GM23338 (cell line): Measurements from ENCODE around the gene TMEM242. TPM values are rescaled to one million over a fixed set of nuclear protein-coding genes. Genes with fewer than 3 reads are reported as not detected.

ENCODE experiments used
- ATAC-seq: fragments of 200-7000 bp; cut with Tn5 transposase; 3 replicates; pipeline ENCODE4 v1.9.1; 2020
- DNase-seq: peaks from one replicate; pipeline ENCODE4 v3.0.0-alpha.2; 2015; ENCODE audit warnings: low spot score
- H2AFZ ChIP-seq: fragments of 200-600 bp; sonication (generic); 2 replicates; pipeline ENCODE4 v1.8.0; 2016; ENCODE audit warnings: antibody characterized with exemption, mild to moderate bottlenecking, moderate library complexity
- H3F3A ChIP-seq: fragments of 200-600 bp; sonication (generic); replicated peaks from 2 replicates; pipeline ENCODE4 v1.8.0; 2017; ENCODE audit warnings: antibody characterized with exemption, mixed run types, low read depth
- H3K27ac ChIP-seq: fragments of 200-600 bp; sonication (generic); 2 replicates; pipeline ENCODE4 v1.6.1; 2016; ENCODE audit warnings: low read depth
- H3K27me3 ChIP-seq: fragments of 200-600 bp; sonication (generic); 2 replicates; pipeline ENCODE4 v1.8.0; 2016; ENCODE audit warnings: mild to moderate bottlenecking, mixed run types, moderate library complexity; ENCODE audit not compliant: insufficient read depth
- H3K36me3 ChIP-seq: fragments of 200-600 bp; sonication (generic); 2 replicates; pipeline ENCODE4 v1.8.0; 2016; ENCODE audit warnings: mild to moderate bottlenecking; ENCODE audit not compliant: insufficient read depth
- H3K4me1 ChIP-seq: fragments of 200-600 bp; sonication (generic); 2 replicates; pipeline ENCODE4 v1.8.0; 2016; ENCODE audit warnings: mild to moderate bottlenecking, moderate library complexity; ENCODE audit not compliant: insufficient read depth
- H3K4me2 ChIP-seq: fragments of 200-600 bp; sonication (generic); 2 replicates; pipeline ENCODE4 v1.7.1; 2017; ENCODE audit warnings: mixed run types
- H3K4me3 ChIP-seq: fragments of 200-600 bp; sonication (generic); 2 replicates; pipeline ENCODE4 v1.6.1; 2016; ENCODE audit warnings: mixed run types
- H3K79me2 ChIP-seq: fragments of 200-600 bp; sonication (generic); replicated peaks from 2 replicates; pipeline ENCODE4 v1.8.0; 2017; ENCODE audit warnings: mild to moderate bottlenecking; ENCODE audit not compliant: insufficient read depth
- H3K9me2 ChIP-seq: fragments of 200-600 bp; sonication (generic); 2 replicates; pipeline ENCODE4 v1.8.0; 2017; ENCODE audit not compliant: insufficient read depth
- H4K20me1 ChIP-seq: fragments of 200-600 bp; sonication (generic); replicated peaks from 2 replicates; pipeline ENCODE4 v1.8.0; 2017; ENCODE audit warnings: mild to moderate bottlenecking; ENCODE audit not compliant: insufficient read depth
- H3K27ac Mint-ChIP-seq: 2 replicates; pipeline ENCODE4 v1.8.0; 2020; ENCODE audit warnings: inconsistent platforms, mild to moderate bottlenecking, moderate library complexity, mixed read lengths
- H3K27me3 Mint-ChIP-seq: 3 replicates; pipeline ENCODE4 v1.8.0; 2022; ENCODE audit warnings: low read depth, mild to moderate bottlenecking, moderate library complexity, mixed read lengths, inconsistent platforms; ENCODE audit not compliant: insufficient read depth, poor library complexity
- H3K36me3 Mint-ChIP-seq: 3 replicates; pipeline ENCODE4 v1.8.0; 2021; ENCODE audit warnings: low read depth, mild to moderate bottlenecking, inconsistent platforms, moderate library complexity, mixed read lengths
- H3K4me1 Mint-ChIP-seq: 3 replicates; pipeline ENCODE4 v1.8.0; 2020; ENCODE audit warnings: mild to moderate bottlenecking, inconsistent platforms, mixed read lengths
- H3K4me3 Mint-ChIP-seq: 3 replicates; pipeline ENCODE4 v1.8.0; 2021; ENCODE audit warnings: moderate library complexity, mild to moderate bottlenecking, inconsistent platforms, mixed read lengths
- H3K9me3 Mint-ChIP-seq: 3 replicates; pipeline ENCODE4 v1.8.0; 2020; ENCODE audit warnings: moderate library complexity, mild to moderate bottlenecking, inconsistent platforms, mixed read lengths
- CREB1 ChIP-seq: fragments of 250-450 bp; sonication (Bioruptor Pico); IDR thresholded peaks from 2 replicates; pipeline ENCODE4 v1.5.0; 2020; ENCODE audit warnings: low read depth, mild to moderate bottlenecking, moderate library complexity
- CTCF ChIP-seq, 2 experiments: fragments of 200-600 bp in 1 of 2; sonication (generic) in 1 of 2; conservative IDR thresholded peaks; 2 replicates each; pipeline versions ENCODE4 v1.5.1 to v1.6.1; 2016 to 2017; ENCODE audit warnings: antibody characterized with exemption in 2 of 2, low read depth in 2 of 2, mild to moderate bottlenecking in 2 of 2, moderate library complexity in 1 of 2
- EZH2 ChIP-seq: fragments of 200-600 bp; sonication (generic); IDR thresholded peaks from one replicate; pipeline ENCODE4 v1.8.0; 2017; ENCODE audit warnings: antibody characterized with exemption, mild to moderate bottlenecking, low read depth; ENCODE audit not compliant: unreplicated experiment
- EZH2phosphoT487 ChIP-seq: fragments of 200-600 bp; sonication (generic); IDR thresholded peaks from one replicate; pipeline ENCODE4 v1.8.1; 2018; ENCODE audit warnings: antibody characterized with exemption; ENCODE audit not compliant: unreplicated experiment
- JUNB ChIP-seq: IDR thresholded peaks from one replicate; pipeline ENCODE4 v1.6.1; 2016; ENCODE audit warnings: antibody characterized with exemption; ENCODE audit not compliant: unreplicated experiment
- NANOG ChIP-seq: IDR thresholded peaks from 2 replicates; pipeline ENCODE4 v1.6.1; 2016; ENCODE audit warnings: antibody characterized with exemption, borderline replicate concordance
- POLR2AphosphoS5 ChIP-seq: IDR thresholded peaks from 2 replicates; pipeline ENCODE4 v1.6.1; 2016; ENCODE audit warnings: antibody characterized with exemption, low read depth
- STAT1 ChIP-seq: IDR thresholded peaks from one replicate; pipeline ENCODE4 v1.6.1; 2016; ENCODE audit warnings: antibody characterized with exemption; ENCODE audit not compliant: unreplicated experiment
- ZNF114 ChIP-seq: fragments of 250-450 bp; sonication (Bioruptor Pico); IDR thresholded peaks from 2 replicates; pipeline ENCODE4 v1.5.0; 2020; ENCODE audit warnings: mild to moderate bottlenecking, moderate library complexity
- ZNF331 ChIP-seq: fragments of 250-450 bp; sonication (Bioruptor Pico); IDR thresholded peaks from 2 replicates; pipeline ENCODE4 v1.5.0; 2020; ENCODE audit warnings: low read depth, mild to moderate bottlenecking, moderate library complexity
- polyA plus RNA-seq: library from polyadenylated mRNA; unstranded; fragments of >200 nt; fragmentation: Nextera tagmentation; extraction: Ambion mirVana; gene quantifications from 2 replicates; pipeline ENCODE4 v1.2.1, GENCODE V29; 2016
- total RNA-seq: library from RNA; depleted of rRNA; stranded (reverse); fragments of >200 nt; shearing (Covaris generic); gene quantifications from 2 replicates; pipeline ENCODE4 v1.2.3, GENCODE V29; 2014
- TF ChIP-seq, protein P1 (sequence below): fragments of 250-450 bp; sonication (Bioruptor Pico); IDR thresholded peaks from 2 replicates; pipeline ENCODE4 v1.5.0; 2020; ENCODE audit warnings: mild to moderate bottlenecking, moderate library complexity
- TF ChIP-seq, protein P2 (sequence below): IDR thresholded peaks from one replicate; pipeline ENCODE4 v1.6.1; 2018; ENCODE audit warnings: antibody characterized with exemption; ENCODE audit not compliant: unreplicated experiment
- TF ChIP-seq, protein P3 (sequence below): IDR thresholded peaks from 2 replicates; pipeline ENCODE4 v1.6.1; 2016; ENCODE audit warnings: antibody characterized with exemption

The TMEM242 gene
- total and polyA plus RNA-seq, 2 experiments from 2014 or later, result 3.7 to 9.7 TPM

- Mint-ChIP-seq H3K27me3 (peaks cover 13% of the 10 kb centered on the region), H3K27ac (no peak overlapping the region), H3K4me1 (peaks cover 16% of the 10 kb centered on the region), H3K9me3 (no peaks in the 10 kb centered on the region), H3K4me3 (no peak overlapping the region), H3K36me3 (no peaks in the 10 kb centered on the region)
- Histone ChIP-seq H2AFZ (no peak overlapping the region), H3K4me3 (no peak overlapping the region), H3K36me3 (no peaks in the 10 kb centered on the region), H3K27me3 (peaks cover 2% of the 10 kb centered on the region), H3K9me2 (no peaks in the 10 kb centered on the region; the same call in 1 of the 2 replicates), H3K4me1 (peaks cover 15% of the 10 kb centered on the region), H3K79me2 (no peaks in the 10 kb centered on the region), H3F3A (no peaks in the 10 kb centered on the region), H3K27ac (no peak overlapping the region), H4K20me1 (no peaks in the 10 kb centered on the region), H3K4me2 (no peak overlapping the region)
- DNase-seq, result no peak
- TF ChIP-seq, protein P1, sequence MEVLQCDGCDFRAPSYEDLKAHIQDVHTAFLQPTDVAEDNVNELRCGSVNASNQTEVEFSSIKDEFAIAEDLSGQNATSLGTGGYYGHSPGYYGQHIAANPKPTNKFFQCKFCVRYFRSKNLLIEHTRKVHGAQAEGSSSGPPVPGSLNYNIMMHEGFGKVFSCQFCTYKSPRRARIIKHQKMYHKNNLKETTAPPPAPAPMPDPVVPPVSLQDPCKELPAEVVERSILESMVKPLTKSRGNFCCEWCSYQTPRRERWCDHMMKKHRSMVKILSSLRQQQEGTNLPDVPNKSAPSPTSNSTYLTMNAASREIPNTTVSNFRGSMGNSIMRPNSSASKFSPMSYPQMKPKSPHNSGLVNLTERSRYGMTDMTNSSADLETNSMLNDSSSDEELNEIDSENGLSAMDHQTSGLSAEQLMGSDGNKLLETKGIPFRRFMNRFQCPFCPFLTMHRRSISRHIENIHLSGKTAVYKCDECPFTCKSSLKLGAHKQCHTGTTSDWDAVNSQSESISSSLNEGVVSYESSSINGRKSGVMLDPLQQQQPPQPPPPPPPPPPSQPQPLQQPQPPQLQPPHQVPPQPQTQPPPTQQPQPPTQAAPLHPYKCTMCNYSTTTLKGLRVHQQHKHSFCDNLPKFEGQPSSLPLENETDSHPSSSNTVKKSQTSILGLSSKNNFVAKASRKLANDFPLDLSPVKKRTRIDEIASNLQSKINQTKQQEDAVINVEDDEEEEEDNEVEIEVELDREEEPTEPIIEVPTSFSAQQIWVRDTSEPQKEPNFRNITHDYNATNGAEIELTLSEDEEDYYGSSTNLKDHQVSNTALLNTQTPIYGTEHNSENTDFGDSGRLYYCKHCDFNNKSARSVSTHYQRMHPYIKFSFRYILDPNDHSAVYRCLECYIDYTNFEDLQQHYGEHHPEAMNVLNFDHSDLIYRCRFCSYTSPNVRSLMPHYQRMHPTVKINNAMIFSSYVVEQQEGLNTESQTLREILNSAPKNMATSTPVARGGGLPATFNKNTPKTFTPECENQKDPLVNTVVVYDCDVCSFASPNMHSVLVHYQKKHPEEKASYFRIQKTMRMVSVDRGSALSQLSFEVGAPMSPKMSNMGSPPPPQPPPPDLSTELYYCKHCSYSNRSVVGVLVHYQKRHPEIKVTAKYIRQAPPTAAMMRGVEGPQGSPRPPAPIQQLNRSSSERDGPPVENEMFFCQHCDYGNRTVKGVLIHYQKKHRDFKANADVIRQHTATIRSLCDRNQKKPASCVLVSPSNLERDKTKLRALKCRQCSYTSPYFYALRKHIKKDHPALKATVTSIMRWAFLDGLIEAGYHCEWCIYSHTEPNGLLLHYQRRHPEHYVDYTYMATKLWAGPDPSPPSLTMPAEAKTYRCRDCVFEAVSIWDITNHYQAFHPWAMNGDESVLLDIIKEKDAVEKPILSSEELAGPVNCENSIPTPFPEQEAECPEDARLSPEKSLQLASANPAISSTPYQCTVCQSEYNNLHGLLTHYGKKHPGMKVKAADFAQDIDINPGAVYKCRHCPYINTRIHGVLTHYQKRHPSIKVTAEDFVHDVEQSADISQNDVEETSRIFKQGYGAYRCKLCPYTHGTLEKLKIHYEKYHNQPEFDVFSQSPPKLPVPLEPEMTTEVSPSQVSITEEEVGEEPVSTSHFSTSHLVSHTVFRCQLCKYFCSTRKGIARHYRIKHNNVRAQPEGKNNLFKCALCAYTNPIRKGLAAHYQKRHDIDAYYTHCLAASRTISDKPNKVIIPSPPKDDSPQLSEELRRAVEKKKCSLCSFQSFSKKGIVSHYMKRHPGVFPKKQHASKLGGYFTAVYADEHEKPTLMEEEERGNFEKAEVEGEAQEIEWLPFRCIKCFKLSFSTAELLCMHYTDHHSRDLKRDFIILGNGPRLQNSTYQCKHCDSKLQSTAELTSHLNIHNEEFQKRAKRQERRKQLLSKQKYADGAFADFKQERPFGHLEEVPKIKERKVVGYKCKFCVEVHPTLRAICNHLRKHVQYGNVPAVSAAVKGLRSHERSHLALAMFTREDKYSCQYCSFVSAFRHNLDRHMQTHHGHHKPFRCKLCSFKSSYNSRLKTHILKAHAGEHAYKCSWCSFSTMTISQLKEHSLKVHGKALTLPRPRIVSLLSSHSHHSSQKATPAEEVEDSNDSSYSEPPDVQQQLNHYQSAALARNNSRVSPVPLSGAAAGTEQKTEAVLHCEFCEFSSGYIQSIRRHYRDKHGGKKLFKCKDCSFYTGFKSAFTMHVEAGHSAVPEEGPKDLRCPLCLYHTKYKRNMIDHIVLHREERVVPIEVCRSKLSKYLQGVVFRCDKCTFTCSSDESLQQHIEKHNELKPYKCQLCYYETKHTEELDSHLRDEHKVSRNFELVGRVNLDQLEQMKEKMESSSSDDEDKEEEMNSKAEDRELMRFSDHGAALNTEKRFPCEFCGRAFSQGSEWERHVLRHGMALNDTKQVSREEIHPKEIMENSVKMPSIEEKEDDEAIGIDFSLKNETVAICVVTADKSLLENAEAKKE (CRISPR knock-in tag), result no peak
- TF ChIP-seq ZNF331 (CRISPR knock-in tag), result no peak
- no peak for TF ChIP-seq CREB1 (CRISPR knock-in tag)
- no peak for TF ChIP-seq JUNB
- TF ChIP-seq CTCF (conservative IDR thresholded peaks at IDR 0.05; ENCODE audit: low read depth in 2 of 2), result no peak
- TF ChIP-seq, protein P2, sequence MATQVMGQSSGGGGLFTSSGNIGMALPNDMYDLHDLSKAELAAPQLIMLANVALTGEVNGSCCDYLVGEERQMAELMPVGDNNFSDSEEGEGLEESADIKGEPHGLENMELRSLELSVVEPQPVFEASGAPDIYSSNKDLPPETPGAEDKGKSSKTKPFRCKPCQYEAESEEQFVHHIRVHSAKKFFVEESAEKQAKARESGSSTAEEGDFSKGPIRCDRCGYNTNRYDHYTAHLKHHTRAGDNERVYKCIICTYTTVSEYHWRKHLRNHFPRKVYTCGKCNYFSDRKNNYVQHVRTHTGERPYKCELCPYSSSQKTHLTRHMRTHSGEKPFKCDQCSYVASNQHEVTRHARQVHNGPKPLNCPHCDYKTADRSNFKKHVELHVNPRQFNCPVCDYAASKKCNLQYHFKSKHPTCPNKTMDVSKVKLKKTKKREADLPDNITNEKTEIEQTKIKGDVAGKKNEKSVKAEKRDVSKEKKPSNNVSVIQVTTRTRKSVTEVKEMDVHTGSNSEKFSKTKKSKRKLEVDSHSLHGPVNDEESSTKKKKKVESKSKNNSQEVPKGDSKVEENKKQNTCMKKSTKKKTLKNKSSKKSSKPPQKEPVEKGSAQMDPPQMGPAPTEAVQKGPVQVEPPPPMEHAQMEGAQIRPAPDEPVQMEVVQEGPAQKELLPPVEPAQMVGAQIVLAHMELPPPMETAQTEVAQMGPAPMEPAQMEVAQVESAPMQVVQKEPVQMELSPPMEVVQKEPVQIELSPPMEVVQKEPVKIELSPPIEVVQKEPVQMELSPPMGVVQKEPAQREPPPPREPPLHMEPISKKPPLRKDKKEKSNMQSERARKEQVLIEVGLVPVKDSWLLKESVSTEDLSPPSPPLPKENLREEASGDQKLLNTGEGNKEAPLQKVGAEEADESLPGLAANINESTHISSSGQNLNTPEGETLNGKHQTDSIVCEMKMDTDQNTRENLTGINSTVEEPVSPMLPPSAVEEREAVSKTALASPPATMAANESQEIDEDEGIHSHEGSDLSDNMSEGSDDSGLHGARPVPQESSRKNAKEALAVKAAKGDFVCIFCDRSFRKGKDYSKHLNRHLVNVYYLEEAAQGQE, result no peak
- TF ChIP-seq EZH2, result no peak
- TF ChIP-seq POLR2AphosphoS5, result no peak
- TF ChIP-seq ZNF114, result no peak
- no peak for TF ChIP-seq NANOG
- TF ChIP-seq, protein P3, sequence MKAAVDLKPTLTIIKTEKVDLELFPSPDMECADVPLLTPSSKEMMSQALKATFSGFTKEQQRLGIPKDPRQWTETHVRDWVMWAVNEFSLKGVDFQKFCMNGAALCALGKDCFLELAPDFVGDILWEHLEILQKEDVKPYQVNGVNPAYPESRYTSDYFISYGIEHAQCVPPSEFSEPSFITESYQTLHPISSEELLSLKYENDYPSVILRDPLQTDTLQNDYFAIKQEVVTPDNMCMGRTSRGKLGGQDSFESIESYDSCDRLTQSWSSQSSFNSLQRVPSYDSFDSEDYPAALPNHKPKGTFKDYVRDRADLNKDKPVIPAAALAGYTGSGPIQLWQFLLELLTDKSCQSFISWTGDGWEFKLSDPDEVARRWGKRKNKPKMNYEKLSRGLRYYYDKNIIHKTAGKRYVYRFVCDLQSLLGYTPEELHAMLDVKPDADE, result no peak
- TF ChIP-seq STAT1, result no peak
- no peak for TF ChIP-seq EZH2phosphoT487
- ATAC-seq, result no peak
Measured at GRCh38 chr6:157242791-157243190, 80.5 kb downstream of the TMEM242 start.
